Measurements from ENCODE around the gene B4GALT7. TPM values are rescaled to one million over a fixed set of nuclear protein-coding genes. Genes with fewer than 3 reads are reported as not detected.
"Not testable (repeated sequence)": the region's sequence is repeated elsewhere in the genome, so short reads cannot be mapped to it uniquely, and the experiment has no call there.

The B4GALT7 gene
- total RNA-seq, 1 experiment from 2014 or later: 21.7 TPM

DNA sequence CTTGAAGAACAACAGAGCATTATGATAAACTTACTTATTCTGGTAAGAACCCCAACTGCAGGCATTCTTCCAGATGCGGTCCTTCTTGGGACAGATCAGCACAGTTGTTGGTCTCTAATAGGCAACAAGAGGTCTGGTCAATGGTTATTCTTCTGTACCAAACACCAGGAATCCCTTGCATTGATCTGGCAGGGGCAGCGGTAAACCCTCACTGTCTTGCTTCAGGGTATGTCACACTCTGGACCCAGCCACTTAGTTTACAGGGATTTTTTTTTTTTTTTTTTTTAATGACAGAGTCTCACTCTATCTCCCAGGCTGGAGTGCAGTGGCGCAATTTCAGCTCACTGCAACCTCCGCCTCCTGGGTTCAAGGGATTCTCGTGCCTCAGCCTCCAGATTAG is 44.3 kb upstream of the B4GALT7 start (continued):
- TF ChIP-seq, protein P1, sequence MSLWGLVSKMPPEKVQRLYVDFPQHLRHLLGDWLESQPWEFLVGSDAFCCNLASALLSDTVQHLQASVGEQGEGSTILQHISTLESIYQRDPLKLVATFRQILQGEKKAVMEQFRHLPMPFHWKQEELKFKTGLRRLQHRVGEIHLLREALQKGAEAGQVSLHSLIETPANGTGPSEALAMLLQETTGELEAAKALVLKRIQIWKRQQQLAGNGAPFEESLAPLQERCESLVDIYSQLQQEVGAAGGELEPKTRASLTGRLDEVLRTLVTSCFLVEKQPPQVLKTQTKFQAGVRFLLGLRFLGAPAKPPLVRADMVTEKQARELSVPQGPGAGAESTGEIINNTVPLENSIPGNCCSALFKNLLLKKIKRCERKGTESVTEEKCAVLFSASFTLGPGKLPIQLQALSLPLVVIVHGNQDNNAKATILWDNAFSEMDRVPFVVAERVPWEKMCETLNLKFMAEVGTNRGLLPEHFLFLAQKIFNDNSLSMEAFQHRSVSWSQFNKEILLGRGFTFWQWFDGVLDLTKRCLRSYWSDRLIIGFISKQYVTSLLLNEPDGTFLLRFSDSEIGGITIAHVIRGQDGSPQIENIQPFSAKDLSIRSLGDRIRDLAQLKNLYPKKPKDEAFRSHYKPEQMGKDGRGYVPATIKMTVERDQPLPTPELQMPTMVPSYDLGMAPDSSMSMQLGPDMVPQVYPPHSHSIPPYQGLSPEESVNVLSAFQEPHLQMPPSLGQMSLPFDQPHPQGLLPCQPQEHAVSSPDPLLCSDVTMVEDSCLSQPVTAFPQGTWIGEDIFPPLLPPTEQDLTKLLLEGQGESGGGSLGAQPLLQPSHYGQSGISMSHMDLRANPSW (CRISPR knock-in tag; conservative IDR thresholded peaks at IDR 0.05; ENCODE audit: low read depth): no peak
- TF ChIP-seq, protein P2, sequence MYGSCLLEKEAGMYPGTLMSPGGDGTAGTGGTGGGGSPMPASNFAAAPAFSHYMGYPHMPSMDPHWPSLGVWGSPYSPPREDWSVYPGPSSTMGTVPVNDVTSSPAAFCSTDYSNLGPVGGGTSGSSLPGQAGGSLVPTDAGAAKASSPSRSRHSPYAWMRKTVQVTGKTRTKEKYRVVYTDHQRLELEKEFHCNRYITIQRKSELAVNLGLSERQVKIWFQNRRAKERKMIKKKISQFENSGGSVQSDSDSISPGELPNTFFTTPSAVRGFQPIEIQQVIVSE (CRISPR knock-in tag; IDR thresholded peaks at IDR 0.05; ENCODE audit: borderline replicate concordance): no peak
- TF ChIP-seq JAZF1 (CRISPR knock-in tag; IDR thresholded peaks at IDR 0.05): no peak
- TF ChIP-seq, protein P3, sequence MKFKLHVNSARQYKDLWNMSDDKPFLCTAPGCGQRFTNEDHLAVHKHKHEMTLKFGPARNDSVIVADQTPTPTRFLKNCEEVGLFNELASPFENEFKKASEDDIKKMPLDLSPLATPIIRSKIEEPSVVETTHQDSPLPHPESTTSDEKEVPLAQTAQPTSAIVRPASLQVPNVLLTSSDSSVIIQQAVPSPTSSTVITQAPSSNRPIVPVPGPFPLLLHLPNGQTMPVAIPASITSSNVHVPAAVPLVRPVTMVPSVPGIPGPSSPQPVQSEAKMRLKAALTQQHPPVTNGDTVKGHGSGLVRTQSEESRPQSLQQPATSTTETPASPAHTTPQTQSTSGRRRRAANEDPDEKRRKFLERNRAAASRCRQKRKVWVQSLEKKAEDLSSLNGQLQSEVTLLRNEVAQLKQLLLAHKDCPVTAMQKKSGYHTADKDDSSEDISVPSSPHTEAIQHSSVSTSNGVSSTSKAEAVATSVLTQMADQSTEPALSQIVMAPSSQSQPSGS (CRISPR knock-in tag; IDR thresholded peaks at IDR 0.05; ENCODE audit: borderline replicate concordance, low read depth): no peak
- no peak for TF ChIP-seq CBFB (CRISPR knock-in tag; IDR thresholded peaks at IDR 0.05; ENCODE audit: low read depth)

DNA sequence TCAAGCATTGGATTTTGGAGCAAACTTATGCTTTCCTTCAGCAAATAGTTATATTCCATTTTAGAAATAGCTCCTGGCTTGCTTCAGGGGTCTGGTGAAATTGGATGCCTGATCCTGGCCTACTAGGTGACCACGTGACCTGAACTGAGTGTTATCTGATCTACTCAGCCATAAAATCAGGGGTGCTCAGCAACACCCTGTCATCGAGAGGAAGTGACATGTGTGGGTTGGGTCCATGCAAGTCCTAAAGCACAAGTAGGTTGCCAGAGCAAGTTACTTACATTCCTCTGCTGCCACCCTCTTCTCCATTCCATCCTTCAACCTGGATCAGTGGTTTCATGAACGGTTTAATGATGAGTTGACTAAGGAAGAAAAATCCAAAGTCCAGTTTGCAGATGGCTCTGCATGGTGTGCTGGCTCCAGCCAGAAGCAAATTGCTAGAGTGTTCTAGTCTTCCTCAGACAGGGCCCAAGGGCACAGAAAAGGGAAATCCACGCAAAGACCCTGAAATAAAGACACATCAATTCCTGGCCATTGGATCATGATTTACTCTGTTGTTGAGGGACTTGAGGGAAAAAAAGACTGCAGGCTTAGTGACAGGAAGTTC is 42.8 kb upstream of the B4GALT7 start:
- no peak for DNase-seq (ENCODE audit: low spot score)
- peaks cover 15% of the 10 kb centered on the region for H3K27me3 Mint-ChIP-seq (ENCODE audit: low read depth)
- H3K27ac Mint-ChIP-seq: no peak overlapping the region; the same call in 1 of the 2 replicates

DNA sequence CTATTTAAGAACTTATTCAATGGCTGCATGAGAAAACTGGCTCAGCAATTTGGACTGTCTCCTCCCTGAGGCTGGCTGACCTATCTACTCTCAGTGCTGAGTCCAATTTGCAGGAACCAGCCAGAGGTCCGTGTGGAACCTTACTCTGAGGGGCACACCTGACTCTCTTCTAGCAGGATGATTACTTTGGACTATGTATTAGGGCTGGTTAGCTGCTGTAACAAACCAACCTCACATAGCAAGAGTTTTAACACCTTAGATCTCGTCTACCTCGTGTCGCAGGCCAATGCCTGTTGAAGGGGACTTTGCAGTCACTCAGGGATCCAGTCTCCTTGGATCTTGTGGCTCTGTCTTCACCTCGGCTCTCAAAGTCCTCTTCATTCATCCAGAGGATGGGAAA is 42.1 kb upstream of the B4GALT7 start:
- TF ChIP-seq, protein P4, sequence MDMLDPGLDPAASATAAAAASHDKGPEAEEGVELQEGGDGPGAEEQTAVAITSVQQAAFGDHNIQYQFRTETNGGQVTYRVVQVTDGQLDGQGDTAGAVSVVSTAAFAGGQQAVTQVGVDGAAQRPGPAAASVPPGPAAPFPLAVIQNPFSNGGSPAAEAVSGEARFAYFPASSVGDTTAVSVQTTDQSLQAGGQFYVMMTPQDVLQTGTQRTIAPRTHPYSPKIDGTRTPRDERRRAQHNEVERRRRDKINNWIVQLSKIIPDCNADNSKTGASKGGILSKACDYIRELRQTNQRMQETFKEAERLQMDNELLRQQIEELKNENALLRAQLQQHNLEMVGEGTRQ (CRISPR knock-in tag; IDR thresholded peaks at IDR 0.05): no peak
- TF ChIP-seq, protein P5, sequence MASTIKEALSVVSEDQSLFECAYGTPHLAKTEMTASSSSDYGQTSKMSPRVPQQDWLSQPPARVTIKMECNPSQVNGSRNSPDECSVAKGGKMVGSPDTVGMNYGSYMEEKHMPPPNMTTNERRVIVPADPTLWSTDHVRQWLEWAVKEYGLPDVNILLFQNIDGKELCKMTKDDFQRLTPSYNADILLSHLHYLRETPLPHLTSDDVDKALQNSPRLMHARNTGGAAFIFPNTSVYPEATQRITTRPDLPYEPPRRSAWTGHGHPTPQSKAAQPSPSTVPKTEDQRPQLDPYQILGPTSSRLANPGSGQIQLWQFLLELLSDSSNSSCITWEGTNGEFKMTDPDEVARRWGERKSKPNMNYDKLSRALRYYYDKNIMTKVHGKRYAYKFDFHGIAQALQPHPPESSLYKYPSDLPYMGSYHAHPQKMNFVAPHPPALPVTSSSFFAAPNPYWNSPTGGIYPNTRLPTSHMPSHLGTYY (CRISPR knock-in tag; IDR thresholded peaks at IDR 0.05): no peak
- TF ChIP-seq NFATC4 (CRISPR knock-in tag; IDR thresholded peaks at IDR 0.05) (no peak), SP1 (CRISPR knock-in tag; conservative IDR thresholded peaks at IDR 0.05) (no peak), ZNF396 (CRISPR knock-in tag; IDR thresholded peaks at IDR 0.05; ENCODE audit: borderline replicate concordance) (no peak)
- TF ChIP-seq, protein P6, sequence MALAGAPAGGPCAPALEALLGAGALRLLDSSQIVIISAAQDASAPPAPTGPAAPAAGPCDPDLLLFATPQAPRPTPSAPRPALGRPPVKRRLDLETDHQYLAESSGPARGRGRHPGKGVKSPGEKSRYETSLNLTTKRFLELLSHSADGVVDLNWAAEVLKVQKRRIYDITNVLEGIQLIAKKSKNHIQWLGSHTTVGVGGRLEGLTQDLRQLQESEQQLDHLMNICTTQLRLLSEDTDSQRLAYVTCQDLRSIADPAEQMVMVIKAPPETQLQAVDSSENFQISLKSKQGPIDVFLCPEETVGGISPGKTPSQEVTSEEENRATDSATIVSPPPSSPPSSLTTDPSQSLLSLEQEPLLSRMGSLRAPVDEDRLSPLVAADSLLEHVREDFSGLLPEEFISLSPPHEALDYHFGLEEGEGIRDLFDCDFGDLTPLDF (CRISPR knock-in tag; IDR thresholded peaks at IDR 0.05): no peak
- Mint-ChIP-seq H3K27ac (no peak overlapping the region), H3K36me3 (peaks cover 14% of the 10 kb centered on the region), H3K4me1 (peaks cover 24% of the 10 kb centered on the region), H3K27me3 (ENCODE audit: low read depth) (peaks cover 15% of the 10 kb centered on the region), H3K4me3 (no peak overlapping the region), H3K9me3 (peaks cover 25% of the 10 kb centered on the region)
- ChIA-PET CTCF (interaction anchor here (1.1 to 1.4 kb wide), 2 partner anchors 18 to 62 kb away, joined by 3 read pairs; no protein-coding TSS in a partner anchor), POLR2A (no interaction called here)
- DNase-seq (ENCODE audit: low spot score) (no peak), ATAC-seq (no peak)

More for the DNA sequence above, 42.8 kb upstream of the B4GALT7 start:
- H3K36me3 Mint-ChIP-seq: peaks cover 16% of the 10 kb centered on the region
- peaks cover 19% of the 10 kb centered on the region for H3K9me3 Mint-ChIP-seq
- TF ChIP-seq, protein P4 (CRISPR knock-in tag; IDR thresholded peaks at IDR 0.05): peak; percentile 63
- TF ChIP-seq ZNF121 (CRISPR knock-in tag; IDR thresholded peaks at IDR 0.05): no peak
- H3K4me3 Mint-ChIP-seq: no peak overlapping the region
- H3K4me1 Mint-ChIP-seq: peaks cover 27% of the 10 kb centered on the region
- POLR2A ChIA-PET: no interaction called here
- CTCF ChIA-PET: interaction anchor here (1.0 to 1.4 kb wide), 2 partner anchors 19 to 61 kb away, joined by 3 read pairs; no protein-coding TSS in a partner anchor
- no peak for ATAC-seq

DNA sequence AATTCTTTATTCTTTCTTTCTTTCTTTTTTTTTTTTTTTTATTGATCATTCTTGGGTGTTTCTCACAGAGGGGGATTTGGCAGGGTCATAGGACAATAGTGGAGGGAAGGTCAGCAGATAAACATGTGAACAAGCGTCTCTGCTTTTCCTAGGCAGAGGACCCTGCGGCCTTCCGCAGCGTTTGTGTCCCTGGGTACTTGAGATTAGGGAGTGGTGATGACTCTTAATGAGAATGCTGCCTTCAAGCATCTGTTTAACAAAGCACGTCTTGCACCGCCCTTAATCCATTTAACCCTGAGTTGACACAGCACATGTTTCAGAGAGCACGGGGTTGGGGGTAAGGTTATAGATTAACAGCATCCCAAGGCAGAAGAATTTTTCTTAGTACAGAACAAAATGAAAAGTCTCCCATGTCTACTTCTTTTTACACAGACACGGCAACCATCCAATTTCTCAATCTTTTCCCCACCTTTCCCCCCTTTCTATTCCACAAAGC is 40.4 kb upstream of the B4GALT7 start:
- DNase-seq (ENCODE audit: low spot score); ATAC-seq; H3K4me3 Mint-ChIP-seq; CTCF ChIA-PET; H3K27ac Mint-ChIP-seq; POLR2A ChIA-PET: not testable (repeated sequence)
- Mint-ChIP-seq H3K27me3 (ENCODE audit: low read depth) (peaks cover 25% of the 10 kb centered on the region), H3K4me1 (peaks cover 16% of the 10 kb centered on the region), H3K36me3 (peaks cover 12% of the 10 kb centered on the region), H3K9me3 (peaks cover 32% of the 10 kb centered on the region)
